Measurements from ENCODE around the gene ETHE1.
A peak's percentile ranks its signal among the peaks of the same experiment; 100 is the strongest.

Gene ETHE1, protein sequence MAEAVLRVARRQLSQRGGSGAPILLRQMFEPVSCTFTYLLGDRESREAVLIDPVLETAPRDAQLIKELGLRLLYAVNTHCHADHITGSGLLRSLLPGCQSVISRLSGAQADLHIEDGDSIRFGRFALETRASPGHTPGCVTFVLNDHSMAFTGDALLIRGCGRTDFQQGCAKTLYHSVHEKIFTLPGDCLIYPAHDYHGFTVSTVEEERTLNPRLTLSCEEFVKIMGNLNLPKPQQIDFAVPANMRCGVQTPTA

GRCh38 chr19:43526884-43527859 is at the start of gene ETHE1:
TSS of gene ETHE1 (minus strand) at chr19:43527201. CDS start at chr19:43527177, 24 bp downstream.
- DNase-seq, result peak; percentile 56

DNA sequence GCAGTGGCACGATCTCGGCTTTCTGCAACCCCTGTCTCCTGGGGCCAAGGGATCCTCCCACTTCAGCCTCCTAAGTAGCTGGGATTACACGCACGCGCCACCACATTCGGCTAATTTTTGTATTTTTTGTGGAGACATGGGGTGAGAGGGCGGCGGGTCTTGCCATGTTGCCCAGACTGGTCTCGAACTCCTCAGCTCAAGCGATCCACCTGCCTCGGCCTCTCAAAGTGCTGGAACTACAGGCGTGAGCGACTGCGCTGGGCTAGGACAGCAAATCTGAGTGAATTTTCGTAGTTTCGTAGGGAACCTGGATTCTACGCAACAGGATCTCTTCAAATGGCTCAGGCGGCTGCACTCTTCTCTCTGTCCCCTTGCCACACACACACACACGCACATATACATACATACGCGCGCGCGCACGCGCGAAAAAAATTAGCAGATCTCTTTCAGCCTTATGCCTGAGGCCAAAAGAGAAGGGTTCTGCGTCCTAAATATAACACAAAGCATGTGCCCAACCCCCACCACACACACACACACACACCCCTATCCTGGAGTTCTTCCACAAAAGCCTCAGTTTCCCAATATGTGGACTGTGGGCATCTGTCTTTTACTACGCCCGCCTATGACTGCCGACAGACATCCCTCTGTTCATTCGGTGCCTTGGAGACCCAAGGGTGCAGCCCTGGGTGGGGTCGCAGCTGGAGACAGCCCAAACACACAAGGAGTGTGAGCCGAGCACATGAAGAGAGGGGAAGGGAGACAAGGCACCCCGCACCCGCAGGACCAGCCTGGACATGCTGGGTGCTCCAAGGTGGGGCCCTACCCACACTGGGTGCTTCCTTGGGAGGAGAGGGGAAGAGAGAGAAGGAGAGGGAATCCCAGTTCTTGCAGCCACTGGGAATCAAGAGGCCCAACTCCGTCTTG is 49.2 kb upstream of the ETHE1 start:
- DNase-seq, result no peak

DNA sequence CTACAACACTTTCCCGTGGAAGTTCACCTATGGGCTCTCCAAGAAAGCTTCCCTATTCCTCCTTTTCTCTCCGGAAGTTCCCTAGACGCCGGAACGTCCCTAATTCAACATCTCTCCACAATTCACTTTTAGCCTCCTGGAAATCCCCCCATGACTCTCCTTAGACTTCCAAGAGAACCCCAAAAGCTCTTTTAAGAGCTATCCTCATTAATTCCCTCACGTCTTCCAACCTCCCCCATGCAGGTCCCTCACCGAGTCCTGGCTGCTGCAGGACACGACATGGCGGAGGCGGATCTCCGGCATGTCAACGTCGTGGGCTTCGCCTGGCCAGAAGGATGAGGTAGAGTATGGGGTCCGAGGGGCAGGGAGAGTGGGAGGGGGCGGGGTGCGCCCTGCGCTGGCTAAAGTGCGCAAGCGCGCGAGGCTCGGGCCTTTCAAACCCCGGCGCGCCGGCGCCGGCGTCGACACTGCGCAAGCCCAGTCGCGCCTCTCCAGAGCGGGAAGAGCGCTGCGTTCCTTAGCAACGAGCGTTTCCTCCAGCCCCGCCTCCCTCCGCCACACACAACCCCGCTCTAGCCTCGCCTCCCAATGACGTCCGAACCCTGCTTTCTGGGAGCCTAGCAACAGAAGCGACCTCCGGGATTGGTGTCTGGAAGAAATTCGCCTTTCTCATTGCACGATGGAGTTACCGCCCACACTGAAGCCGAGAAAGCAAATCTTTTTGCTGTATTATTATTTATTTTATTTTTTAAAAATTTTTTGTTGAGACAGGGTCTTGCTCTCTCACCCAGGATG is 48.4 kb upstream of the ETHE1 start, which contains the start of the genes PINLYP and XRCC1:
PINLYP (plus strand) TSS at position 646 of the 795 bp plus-strand sequence. CDS start 1,391 bp downstream, outside the sequence.
XRCC1 (minus strand) TSS at position 372 of the 795 bp plus-strand sequence; CDS start at position 303, 69 bp downstream.
- DNase-seq, result peak; percentile 94

DNA sequence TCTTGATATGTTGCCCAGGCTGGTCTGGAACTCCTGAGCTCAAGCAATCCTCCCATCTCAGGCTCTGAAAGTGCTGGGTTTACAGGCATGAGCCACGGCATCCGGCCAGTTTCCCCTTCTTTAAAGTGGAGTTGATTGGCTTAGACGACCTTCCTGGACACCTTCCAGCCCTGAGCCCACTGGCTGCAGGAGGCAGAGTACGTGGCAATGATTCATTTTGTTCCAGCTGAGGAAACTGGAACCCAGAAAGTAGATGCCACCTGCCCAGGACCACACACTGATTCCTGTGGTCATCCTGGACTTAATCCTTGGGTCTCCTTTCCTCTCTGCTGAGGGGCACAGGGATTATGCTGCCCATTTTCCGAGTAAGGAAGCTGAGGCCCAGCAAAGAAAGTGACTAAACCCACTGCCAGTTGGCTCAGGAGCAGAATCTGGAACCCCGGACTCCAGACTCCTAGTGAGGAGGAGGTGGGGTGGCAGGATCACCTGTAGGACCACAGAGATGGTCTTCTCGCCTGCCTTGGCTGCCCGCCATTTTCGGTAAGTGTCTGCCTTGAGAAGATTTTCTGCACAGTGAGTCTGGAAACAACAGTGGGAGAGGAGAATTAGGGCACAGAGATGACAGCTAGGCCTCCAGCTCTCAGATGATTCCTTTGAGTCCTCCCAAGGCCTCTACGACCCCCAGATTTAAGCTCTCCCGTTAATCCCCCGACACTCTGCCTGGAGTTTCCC is 47.6 kb upstream of the ETHE1 start:
- no peak for DNase-seq

DNA sequence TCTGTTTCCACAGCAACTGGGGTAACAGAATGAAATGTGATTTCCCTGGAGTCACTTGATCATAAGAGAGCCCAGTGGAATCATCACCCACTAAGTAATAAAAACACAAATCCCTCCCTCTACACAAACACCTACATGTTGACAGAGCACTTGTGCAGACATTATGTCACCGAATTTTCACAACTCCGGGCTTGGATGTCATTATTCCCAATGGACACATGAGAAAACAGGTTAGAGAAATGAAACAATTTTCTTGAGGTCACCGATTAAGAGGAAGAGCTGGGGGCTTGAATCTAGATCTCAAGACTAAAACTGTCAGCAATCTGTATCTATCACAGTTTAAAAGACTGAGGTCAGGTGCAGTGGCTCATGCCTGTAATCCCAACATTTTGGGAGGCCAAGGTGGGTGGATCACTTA is 45.2 kb upstream of the ETHE1 start:
- DNase-seq, result no peak

- no peak for DNase-seq
These were observed 43.3 kb upstream of the ETHE1 start for GRCh38 chr19:43570174-43570791.

- no peak for DNase-seq
These were observed 42.7 kb upstream of the ETHE1 start for GRCh38 chr19:43569657-43570056.

- no peak for DNase-seq
These were observed 37.8 kb upstream of the ETHE1 start for GRCh38 chr19:43564800-43565199.

- DNase-seq, result no peak
These were observed 36.9 kb upstream of the ETHE1 start for GRCh38 chr19:43563816-43564457.

GRCh38 chr19:43562698-43563241 is 35.8 kb upstream of the ETHE1 start:
- DNase-seq, result peak; percentile 85

GRCh38 chr19:43562226-43562697 is 35.3 kb upstream of the ETHE1 start:
- no peak for DNase-seq

- no peak for DNase-seq
These were observed 34.4 kb upstream of the ETHE1 start for GRCh38 chr19:43561139-43561970.

GRCh38 chr19:43560687-43561086 is 33.7 kb upstream of the ETHE1 start:
- DNase-seq, result no peak

DNA sequence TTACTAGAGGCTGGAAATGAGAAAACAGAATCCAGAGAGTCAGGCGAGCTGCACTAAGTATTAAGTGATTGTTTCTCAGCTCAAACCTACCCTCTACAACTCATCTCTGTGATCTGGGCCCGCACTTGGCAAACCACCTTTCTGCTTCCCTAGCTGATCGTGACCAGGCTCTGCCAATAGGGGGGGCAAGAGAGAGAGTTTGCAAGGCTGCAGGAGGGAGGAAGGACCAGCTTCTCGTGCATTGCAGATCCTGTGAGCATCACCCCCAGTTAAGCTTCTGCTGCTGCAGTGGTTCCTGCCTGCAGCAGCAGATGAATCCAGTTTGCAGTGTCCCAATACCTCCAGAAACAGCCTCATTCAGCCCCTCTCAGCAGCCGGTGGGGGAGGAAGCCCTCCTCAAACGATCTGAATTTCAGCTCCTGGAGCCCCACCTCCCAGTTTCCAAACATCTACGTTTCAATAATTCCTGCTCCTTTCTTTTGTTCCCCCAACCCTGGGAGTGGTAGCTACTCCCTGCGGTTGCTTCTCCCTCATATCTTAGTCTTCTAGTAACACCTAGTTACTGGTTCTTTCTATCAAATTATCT is 28.3 kb upstream of the ETHE1 start:
- DNase-seq, result peak; percentile 52

GRCh38 chr19:43554317-43554895 is 27.4 kb upstream of the ETHE1 start:
- no peak for DNase-seq

GRCh38 chr19:43553656-43554055 is 26.7 kb upstream of the ETHE1 start:
- no peak for DNase-seq

- no peak for DNase-seq
These were observed 25.6 kb upstream of the ETHE1 start for GRCh38 chr19:43552616-43553015.

DNA sequence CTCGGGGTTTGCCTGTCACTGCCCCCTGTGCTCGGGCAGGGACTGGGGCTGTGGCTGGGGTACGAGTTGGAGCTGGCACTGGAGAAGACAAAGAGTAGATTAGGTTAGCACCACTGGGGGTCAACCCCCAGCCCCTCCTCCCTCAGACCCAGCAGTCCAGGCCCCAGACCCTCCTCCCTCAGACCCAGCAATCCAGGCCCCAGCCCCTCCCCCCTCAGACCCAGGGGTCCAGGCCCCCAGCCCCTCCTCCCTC is 25.1 kb upstream of the ETHE1 start:
- DNase-seq, result no peak

All from NK-92 treated with Interleukin-12 subunit alpha and Interleukin-12 subunit beta, amount 100 ng/mL, for 24 hours (cell line).